SH-SY5Y (cell line): ENCODE measurements around the gene AKAIN1.

ENCODE experiments used
- GATA2 ChIP-seq: IDR thresholded peaks from 2 replicates; pipeline ENCODE4 v1.6.1; 2011; ENCODE audit warnings: mild to moderate bottlenecking, low read depth, low read length
- GATA3 ChIP-seq: IDR thresholded peaks from 2 replicates; pipeline ENCODE4 v1.6.1; 2011; ENCODE audit warnings: low read depth, mild to moderate bottlenecking, low read length, moderate library complexity

DNA sequence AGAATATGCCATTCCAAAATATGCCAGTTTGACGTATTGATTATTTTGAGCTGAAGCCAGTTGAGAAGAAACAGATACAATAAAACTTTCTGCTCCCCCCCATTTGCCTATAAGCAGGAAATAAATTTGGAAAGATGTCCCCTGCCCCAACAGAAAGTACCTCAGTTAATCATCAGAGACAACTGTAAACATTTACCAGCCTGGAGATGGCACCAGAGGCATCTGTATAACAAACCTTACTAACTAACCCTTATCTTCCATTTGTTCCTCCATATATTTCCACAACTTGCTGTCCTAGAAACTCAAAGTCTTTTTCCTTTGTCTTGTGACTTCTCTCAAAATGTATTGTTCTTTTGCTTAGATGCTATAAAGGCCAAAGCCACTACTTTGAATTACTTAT, 93.8 kb downstream of the AKAIN1 start:
- TF ChIP-seq GATA2 (no peak), GATA3 (no peak)
